GM23338 (cell line): ENCODE data around the gene NOL9. TPM values are rescaled to one million over a fixed set of nuclear protein-coding genes. Genes with fewer than 3 reads are reported as not detected.

Experiments
- ATAC-seq: fragments of 200-7000 bp; cut with Tn5 transposase; 3 replicates; pipeline ENCODE4 v1.9.1; 2020
- DNase-seq: peaks from one replicate; pipeline ENCODE4 v3.0.0-alpha.2; 2015; ENCODE audit warnings: low spot score
- H2AFZ ChIP-seq: fragments of 200-600 bp; sonication (generic); 2 replicates; pipeline ENCODE4 v1.8.0; 2016; ENCODE audit warnings: antibody characterized with exemption, mild to moderate bottlenecking, moderate library complexity
- H3F3A ChIP-seq: fragments of 200-600 bp; sonication (generic); replicated peaks from 2 replicates; pipeline ENCODE4 v1.8.0; 2017; ENCODE audit warnings: antibody characterized with exemption, mixed run types, low read depth
- H3K27ac ChIP-seq: fragments of 200-600 bp; sonication (generic); 2 replicates; pipeline ENCODE4 v1.6.1; 2016; ENCODE audit warnings: low read depth
- H3K27me3 ChIP-seq: fragments of 200-600 bp; sonication (generic); 2 replicates; pipeline ENCODE4 v1.8.0; 2016; ENCODE audit warnings: mild to moderate bottlenecking, mixed run types, moderate library complexity; ENCODE audit not compliant: insufficient read depth
- H3K36me3 ChIP-seq: fragments of 200-600 bp; sonication (generic); 2 replicates; pipeline ENCODE4 v1.8.0; 2016; ENCODE audit warnings: mild to moderate bottlenecking; ENCODE audit not compliant: insufficient read depth
- H3K4me1 ChIP-seq: fragments of 200-600 bp; sonication (generic); 2 replicates; pipeline ENCODE4 v1.8.0; 2016; ENCODE audit warnings: mild to moderate bottlenecking, moderate library complexity; ENCODE audit not compliant: insufficient read depth
- H3K4me2 ChIP-seq: fragments of 200-600 bp; sonication (generic); 2 replicates; pipeline ENCODE4 v1.7.1; 2017; ENCODE audit warnings: mixed run types
- H3K4me3 ChIP-seq: fragments of 200-600 bp; sonication (generic); 2 replicates; pipeline ENCODE4 v1.6.1; 2016; ENCODE audit warnings: mixed run types
- H3K79me2 ChIP-seq: fragments of 200-600 bp; sonication (generic); replicated peaks from 2 replicates; pipeline ENCODE4 v1.8.0; 2017; ENCODE audit warnings: mild to moderate bottlenecking; ENCODE audit not compliant: insufficient read depth
- H3K9me2 ChIP-seq: fragments of 200-600 bp; sonication (generic); 2 replicates; pipeline ENCODE4 v1.8.0; 2017; ENCODE audit not compliant: insufficient read depth
- H4K20me1 ChIP-seq: fragments of 200-600 bp; sonication (generic); replicated peaks from 2 replicates; pipeline ENCODE4 v1.8.0; 2017; ENCODE audit warnings: mild to moderate bottlenecking; ENCODE audit not compliant: insufficient read depth
- H3K27ac Mint-ChIP-seq: 2 replicates; pipeline ENCODE4 v1.8.0; 2020; ENCODE audit warnings: inconsistent platforms, mild to moderate bottlenecking, moderate library complexity, mixed read lengths
- H3K27me3 Mint-ChIP-seq: 3 replicates; pipeline ENCODE4 v1.8.0; 2022; ENCODE audit warnings: low read depth, mild to moderate bottlenecking, moderate library complexity, mixed read lengths, inconsistent platforms; ENCODE audit not compliant: insufficient read depth, poor library complexity
- H3K36me3 Mint-ChIP-seq: 3 replicates; pipeline ENCODE4 v1.8.0; 2021; ENCODE audit warnings: low read depth, mild to moderate bottlenecking, inconsistent platforms, moderate library complexity, mixed read lengths
- H3K4me1 Mint-ChIP-seq: 3 replicates; pipeline ENCODE4 v1.8.0; 2020; ENCODE audit warnings: mild to moderate bottlenecking, inconsistent platforms, mixed read lengths
- H3K4me3 Mint-ChIP-seq: 3 replicates; pipeline ENCODE4 v1.8.0; 2021; ENCODE audit warnings: moderate library complexity, mild to moderate bottlenecking, inconsistent platforms, mixed read lengths
- H3K9me3 Mint-ChIP-seq: 3 replicates; pipeline ENCODE4 v1.8.0; 2020; ENCODE audit warnings: moderate library complexity, mild to moderate bottlenecking, inconsistent platforms, mixed read lengths
- CREB1 ChIP-seq: fragments of 250-450 bp; sonication (Bioruptor Pico); IDR thresholded peaks from 2 replicates; pipeline ENCODE4 v1.5.0; 2020; ENCODE audit warnings: low read depth, mild to moderate bottlenecking, moderate library complexity
- EZH2 ChIP-seq: fragments of 200-600 bp; sonication (generic); IDR thresholded peaks from one replicate; pipeline ENCODE4 v1.8.0; 2017; ENCODE audit warnings: antibody characterized with exemption, mild to moderate bottlenecking, low read depth; ENCODE audit not compliant: unreplicated experiment
- EZH2phosphoT487 ChIP-seq: fragments of 200-600 bp; sonication (generic); IDR thresholded peaks from one replicate; pipeline ENCODE4 v1.8.1; 2018; ENCODE audit warnings: antibody characterized with exemption; ENCODE audit not compliant: unreplicated experiment
- JUNB ChIP-seq: IDR thresholded peaks from one replicate; pipeline ENCODE4 v1.6.1; 2016; ENCODE audit warnings: antibody characterized with exemption; ENCODE audit not compliant: unreplicated experiment
- NANOG ChIP-seq: IDR thresholded peaks from 2 replicates; pipeline ENCODE4 v1.6.1; 2016; ENCODE audit warnings: antibody characterized with exemption, borderline replicate concordance
- POLR2AphosphoS5 ChIP-seq: IDR thresholded peaks from 2 replicates; pipeline ENCODE4 v1.6.1; 2016; ENCODE audit warnings: antibody characterized with exemption, low read depth
- STAT1 ChIP-seq: IDR thresholded peaks from one replicate; pipeline ENCODE4 v1.6.1; 2016; ENCODE audit warnings: antibody characterized with exemption; ENCODE audit not compliant: unreplicated experiment
- ZNF114 ChIP-seq: fragments of 250-450 bp; sonication (Bioruptor Pico); IDR thresholded peaks from 2 replicates; pipeline ENCODE4 v1.5.0; 2020; ENCODE audit warnings: mild to moderate bottlenecking, moderate library complexity
- ZNF331 ChIP-seq: fragments of 250-450 bp; sonication (Bioruptor Pico); IDR thresholded peaks from 2 replicates; pipeline ENCODE4 v1.5.0; 2020; ENCODE audit warnings: low read depth, mild to moderate bottlenecking, moderate library complexity
- polyA plus RNA-seq: library from polyadenylated mRNA; unstranded; fragments of >200 nt; fragmentation: Nextera tagmentation; extraction: Ambion mirVana; gene quantifications from 2 replicates; pipeline ENCODE4 v1.2.1, GENCODE V29; 2016
- total RNA-seq: library from RNA; depleted of rRNA; stranded (reverse); fragments of >200 nt; shearing (Covaris generic); gene quantifications from 2 replicates; pipeline ENCODE4 v1.2.3, GENCODE V29; 2014
- TF ChIP-seq, protein P1 (sequence below): IDR thresholded peaks from 2 replicates; pipeline ENCODE4 v1.6.1; 2016; ENCODE audit warnings: antibody characterized with exemption
- TF ChIP-seq, protein P2 (sequence below): IDR thresholded peaks from one replicate; pipeline ENCODE4 v1.6.1; 2018; ENCODE audit warnings: antibody characterized with exemption; ENCODE audit not compliant: unreplicated experiment
- TF ChIP-seq, protein P3 (sequence below): fragments of 250-450 bp; sonication (Bioruptor Pico); IDR thresholded peaks from 2 replicates; pipeline ENCODE4 v1.5.0; 2020; ENCODE audit warnings: mild to moderate bottlenecking, moderate library complexity
- TF ChIP-seq, protein P4 (sequence below), 2 experiments: fragments of 200-600 bp in 1 of 2; sonication (generic) in 1 of 2; conservative IDR thresholded peaks; 2 replicates each; pipeline versions ENCODE4 v1.5.1 to v1.6.1; 2016 to 2017; ENCODE audit warnings: antibody characterized with exemption in 2 of 2, low read depth in 2 of 2, mild to moderate bottlenecking in 2 of 2, moderate library complexity in 1 of 2

The NOL9 gene
- total and polyA plus RNA-seq, 2 experiments from 2014 or later = 13.2 to 48.5 TPM

DNA sequence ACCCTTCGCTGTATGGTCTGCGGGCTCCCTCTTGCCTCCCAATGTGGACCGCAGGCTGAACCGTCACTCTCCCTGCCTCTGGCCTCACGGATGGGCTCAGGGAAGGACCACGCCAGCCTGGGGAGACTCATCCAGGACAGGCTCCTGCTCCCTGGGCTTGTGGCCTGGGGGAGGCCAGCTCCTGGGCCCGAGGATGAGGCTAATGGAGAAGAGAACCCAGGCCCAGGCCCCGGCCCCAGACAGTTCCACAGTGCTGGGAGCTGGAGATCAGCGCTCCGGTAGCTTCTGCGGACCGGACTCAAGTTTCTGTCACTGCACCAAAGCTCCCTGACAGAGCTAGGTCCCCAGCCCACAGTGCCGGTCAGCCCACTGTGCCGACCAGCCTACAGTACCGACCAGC, 49.4 kb downstream of the NOL9 start:
- Histone ChIP-seq H4K20me1 (no peaks in the 10 kb centered on the region), H3K27ac (no peak overlapping the region), H3K36me3 (no peaks in the 10 kb centered on the region), H3K4me3 (no peak overlapping the region), H3F3A (no peaks in the 10 kb centered on the region), H3K9me2 (no peaks in the 10 kb centered on the region), H3K4me2 (no peak overlapping the region), H3K79me2 (no peaks in the 10 kb centered on the region), H3K4me1 (no peaks in the 10 kb centered on the region), H3K27me3 (peaks cover 3% of the 10 kb centered on the region; the same call in 1 of the 2 replicates), H2AFZ (no peak overlapping the region)
- Mint-ChIP-seq H3K27me3 (peaks cover 12% of the 10 kb centered on the region), H3K36me3 (no peaks in the 10 kb centered on the region), H3K27ac (no peak overlapping the region), H3K4me1 (0 out of 3 replicates have a peak, but pooled peaks cover 3% of the 10 kb centered on the region), H3K9me3 (no peaks in the 10 kb centered on the region), H3K4me3 (no peak overlapping the region)
- ATAC-seq = no peak
- DNase-seq = no peak
- TF ChIP-seq JUNB = no peak
- TF ChIP-seq, protein P1, sequence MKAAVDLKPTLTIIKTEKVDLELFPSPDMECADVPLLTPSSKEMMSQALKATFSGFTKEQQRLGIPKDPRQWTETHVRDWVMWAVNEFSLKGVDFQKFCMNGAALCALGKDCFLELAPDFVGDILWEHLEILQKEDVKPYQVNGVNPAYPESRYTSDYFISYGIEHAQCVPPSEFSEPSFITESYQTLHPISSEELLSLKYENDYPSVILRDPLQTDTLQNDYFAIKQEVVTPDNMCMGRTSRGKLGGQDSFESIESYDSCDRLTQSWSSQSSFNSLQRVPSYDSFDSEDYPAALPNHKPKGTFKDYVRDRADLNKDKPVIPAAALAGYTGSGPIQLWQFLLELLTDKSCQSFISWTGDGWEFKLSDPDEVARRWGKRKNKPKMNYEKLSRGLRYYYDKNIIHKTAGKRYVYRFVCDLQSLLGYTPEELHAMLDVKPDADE = no peak
- TF ChIP-seq NANOG = no peak
- no peak for TF ChIP-seq STAT1
- TF ChIP-seq, protein P2, sequence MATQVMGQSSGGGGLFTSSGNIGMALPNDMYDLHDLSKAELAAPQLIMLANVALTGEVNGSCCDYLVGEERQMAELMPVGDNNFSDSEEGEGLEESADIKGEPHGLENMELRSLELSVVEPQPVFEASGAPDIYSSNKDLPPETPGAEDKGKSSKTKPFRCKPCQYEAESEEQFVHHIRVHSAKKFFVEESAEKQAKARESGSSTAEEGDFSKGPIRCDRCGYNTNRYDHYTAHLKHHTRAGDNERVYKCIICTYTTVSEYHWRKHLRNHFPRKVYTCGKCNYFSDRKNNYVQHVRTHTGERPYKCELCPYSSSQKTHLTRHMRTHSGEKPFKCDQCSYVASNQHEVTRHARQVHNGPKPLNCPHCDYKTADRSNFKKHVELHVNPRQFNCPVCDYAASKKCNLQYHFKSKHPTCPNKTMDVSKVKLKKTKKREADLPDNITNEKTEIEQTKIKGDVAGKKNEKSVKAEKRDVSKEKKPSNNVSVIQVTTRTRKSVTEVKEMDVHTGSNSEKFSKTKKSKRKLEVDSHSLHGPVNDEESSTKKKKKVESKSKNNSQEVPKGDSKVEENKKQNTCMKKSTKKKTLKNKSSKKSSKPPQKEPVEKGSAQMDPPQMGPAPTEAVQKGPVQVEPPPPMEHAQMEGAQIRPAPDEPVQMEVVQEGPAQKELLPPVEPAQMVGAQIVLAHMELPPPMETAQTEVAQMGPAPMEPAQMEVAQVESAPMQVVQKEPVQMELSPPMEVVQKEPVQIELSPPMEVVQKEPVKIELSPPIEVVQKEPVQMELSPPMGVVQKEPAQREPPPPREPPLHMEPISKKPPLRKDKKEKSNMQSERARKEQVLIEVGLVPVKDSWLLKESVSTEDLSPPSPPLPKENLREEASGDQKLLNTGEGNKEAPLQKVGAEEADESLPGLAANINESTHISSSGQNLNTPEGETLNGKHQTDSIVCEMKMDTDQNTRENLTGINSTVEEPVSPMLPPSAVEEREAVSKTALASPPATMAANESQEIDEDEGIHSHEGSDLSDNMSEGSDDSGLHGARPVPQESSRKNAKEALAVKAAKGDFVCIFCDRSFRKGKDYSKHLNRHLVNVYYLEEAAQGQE = no peak
- no peak for TF ChIP-seq CREB1 (CRISPR knock-in tag)
- no peak for TF ChIP-seq ZNF331 (CRISPR knock-in tag)
- no peak for TF ChIP-seq POLR2AphosphoS5
- no peak for TF ChIP-seq EZH2phosphoT487
- TF ChIP-seq, protein P3, sequence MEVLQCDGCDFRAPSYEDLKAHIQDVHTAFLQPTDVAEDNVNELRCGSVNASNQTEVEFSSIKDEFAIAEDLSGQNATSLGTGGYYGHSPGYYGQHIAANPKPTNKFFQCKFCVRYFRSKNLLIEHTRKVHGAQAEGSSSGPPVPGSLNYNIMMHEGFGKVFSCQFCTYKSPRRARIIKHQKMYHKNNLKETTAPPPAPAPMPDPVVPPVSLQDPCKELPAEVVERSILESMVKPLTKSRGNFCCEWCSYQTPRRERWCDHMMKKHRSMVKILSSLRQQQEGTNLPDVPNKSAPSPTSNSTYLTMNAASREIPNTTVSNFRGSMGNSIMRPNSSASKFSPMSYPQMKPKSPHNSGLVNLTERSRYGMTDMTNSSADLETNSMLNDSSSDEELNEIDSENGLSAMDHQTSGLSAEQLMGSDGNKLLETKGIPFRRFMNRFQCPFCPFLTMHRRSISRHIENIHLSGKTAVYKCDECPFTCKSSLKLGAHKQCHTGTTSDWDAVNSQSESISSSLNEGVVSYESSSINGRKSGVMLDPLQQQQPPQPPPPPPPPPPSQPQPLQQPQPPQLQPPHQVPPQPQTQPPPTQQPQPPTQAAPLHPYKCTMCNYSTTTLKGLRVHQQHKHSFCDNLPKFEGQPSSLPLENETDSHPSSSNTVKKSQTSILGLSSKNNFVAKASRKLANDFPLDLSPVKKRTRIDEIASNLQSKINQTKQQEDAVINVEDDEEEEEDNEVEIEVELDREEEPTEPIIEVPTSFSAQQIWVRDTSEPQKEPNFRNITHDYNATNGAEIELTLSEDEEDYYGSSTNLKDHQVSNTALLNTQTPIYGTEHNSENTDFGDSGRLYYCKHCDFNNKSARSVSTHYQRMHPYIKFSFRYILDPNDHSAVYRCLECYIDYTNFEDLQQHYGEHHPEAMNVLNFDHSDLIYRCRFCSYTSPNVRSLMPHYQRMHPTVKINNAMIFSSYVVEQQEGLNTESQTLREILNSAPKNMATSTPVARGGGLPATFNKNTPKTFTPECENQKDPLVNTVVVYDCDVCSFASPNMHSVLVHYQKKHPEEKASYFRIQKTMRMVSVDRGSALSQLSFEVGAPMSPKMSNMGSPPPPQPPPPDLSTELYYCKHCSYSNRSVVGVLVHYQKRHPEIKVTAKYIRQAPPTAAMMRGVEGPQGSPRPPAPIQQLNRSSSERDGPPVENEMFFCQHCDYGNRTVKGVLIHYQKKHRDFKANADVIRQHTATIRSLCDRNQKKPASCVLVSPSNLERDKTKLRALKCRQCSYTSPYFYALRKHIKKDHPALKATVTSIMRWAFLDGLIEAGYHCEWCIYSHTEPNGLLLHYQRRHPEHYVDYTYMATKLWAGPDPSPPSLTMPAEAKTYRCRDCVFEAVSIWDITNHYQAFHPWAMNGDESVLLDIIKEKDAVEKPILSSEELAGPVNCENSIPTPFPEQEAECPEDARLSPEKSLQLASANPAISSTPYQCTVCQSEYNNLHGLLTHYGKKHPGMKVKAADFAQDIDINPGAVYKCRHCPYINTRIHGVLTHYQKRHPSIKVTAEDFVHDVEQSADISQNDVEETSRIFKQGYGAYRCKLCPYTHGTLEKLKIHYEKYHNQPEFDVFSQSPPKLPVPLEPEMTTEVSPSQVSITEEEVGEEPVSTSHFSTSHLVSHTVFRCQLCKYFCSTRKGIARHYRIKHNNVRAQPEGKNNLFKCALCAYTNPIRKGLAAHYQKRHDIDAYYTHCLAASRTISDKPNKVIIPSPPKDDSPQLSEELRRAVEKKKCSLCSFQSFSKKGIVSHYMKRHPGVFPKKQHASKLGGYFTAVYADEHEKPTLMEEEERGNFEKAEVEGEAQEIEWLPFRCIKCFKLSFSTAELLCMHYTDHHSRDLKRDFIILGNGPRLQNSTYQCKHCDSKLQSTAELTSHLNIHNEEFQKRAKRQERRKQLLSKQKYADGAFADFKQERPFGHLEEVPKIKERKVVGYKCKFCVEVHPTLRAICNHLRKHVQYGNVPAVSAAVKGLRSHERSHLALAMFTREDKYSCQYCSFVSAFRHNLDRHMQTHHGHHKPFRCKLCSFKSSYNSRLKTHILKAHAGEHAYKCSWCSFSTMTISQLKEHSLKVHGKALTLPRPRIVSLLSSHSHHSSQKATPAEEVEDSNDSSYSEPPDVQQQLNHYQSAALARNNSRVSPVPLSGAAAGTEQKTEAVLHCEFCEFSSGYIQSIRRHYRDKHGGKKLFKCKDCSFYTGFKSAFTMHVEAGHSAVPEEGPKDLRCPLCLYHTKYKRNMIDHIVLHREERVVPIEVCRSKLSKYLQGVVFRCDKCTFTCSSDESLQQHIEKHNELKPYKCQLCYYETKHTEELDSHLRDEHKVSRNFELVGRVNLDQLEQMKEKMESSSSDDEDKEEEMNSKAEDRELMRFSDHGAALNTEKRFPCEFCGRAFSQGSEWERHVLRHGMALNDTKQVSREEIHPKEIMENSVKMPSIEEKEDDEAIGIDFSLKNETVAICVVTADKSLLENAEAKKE (CRISPR knock-in tag) = no peak
- TF ChIP-seq, protein P4, sequence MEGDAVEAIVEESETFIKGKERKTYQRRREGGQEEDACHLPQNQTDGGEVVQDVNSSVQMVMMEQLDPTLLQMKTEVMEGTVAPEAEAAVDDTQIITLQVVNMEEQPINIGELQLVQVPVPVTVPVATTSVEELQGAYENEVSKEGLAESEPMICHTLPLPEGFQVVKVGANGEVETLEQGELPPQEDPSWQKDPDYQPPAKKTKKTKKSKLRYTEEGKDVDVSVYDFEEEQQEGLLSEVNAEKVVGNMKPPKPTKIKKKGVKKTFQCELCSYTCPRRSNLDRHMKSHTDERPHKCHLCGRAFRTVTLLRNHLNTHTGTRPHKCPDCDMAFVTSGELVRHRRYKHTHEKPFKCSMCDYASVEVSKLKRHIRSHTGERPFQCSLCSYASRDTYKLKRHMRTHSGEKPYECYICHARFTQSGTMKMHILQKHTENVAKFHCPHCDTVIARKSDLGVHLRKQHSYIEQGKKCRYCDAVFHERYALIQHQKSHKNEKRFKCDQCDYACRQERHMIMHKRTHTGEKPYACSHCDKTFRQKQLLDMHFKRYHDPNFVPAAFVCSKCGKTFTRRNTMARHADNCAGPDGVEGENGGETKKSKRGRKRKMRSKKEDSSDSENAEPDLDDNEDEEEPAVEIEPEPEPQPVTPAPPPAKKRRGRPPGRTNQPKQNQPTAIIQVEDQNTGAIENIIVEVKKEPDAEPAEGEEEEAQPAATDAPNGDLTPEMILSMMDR (conservative IDR thresholded peaks at IDR 0.05; ENCODE audit: low read depth in 2 of 2) = no peak
- TF ChIP-seq ZNF114 = no peak
- TF ChIP-seq EZH2 = no peak
